ENCODE data around the gene HHAT.

GRCh38 chr1:210292231-210292871 is 36.4 kb upstream of the HHAT start:
- TF ChIP-seq CEBPB (tag; IDR thresholded peaks at IDR 0.05) (no peak), TAF15 (IDR thresholded peaks at IDR 0.05; ENCODE audit: low read depth, low read length) (no peak), NR2C2 (CRISPR knock-in tag; IDR thresholded peaks at IDR 0.05) (no peak), NR2C2 (tag; IDR thresholded peaks at IDR 0.05) (no peak), HMG20B (CRISPR knock-in tag; IDR thresholded peaks at IDR 0.05) (no peak)
